Peyer's patch (tissue), 4 donors: ENCODE measurements around the gene ENPP1. TPM values are rescaled to one million over a fixed set of nuclear protein-coding genes. Genes with fewer than 3 reads are reported as not detected.

ENCODE experiments used
- DNase-seq, 3 donors: peaks; one replicate each; pipeline ENCODE4 v3.0.0-alpha.2; 2017 to 2019
- H3K27ac ChIP-seq, 4 donors: fragments of 200-600 bp; sonication (generic); one replicate each; pipeline ENCODE4 v1.5.1; 2016 to 2019
- H3K27me3 ChIP-seq, 2 donors: fragments of 200-600 bp; sonication (generic); one replicate each; pipeline ENCODE4 v1.5.1; 2019
- H3K36me3 ChIP-seq, 3 donors: fragments of 200-600 bp; sonication (generic); one replicate each; pipeline ENCODE4 v1.5.1; 2016 to 2019
- H3K4me1 ChIP-seq, 4 donors: fragments of 200-600 bp; sonication (generic); one replicate each; pipeline ENCODE4 v1.5.1; 2016 to 2019
- H3K4me3 ChIP-seq, 4 donors: fragments of 200-600 bp; sonication (generic); 1 replicate in 3 of 4; 2 replicates in 1 of 4; pipeline ENCODE4 v1.5.1; 2016 to 2019; ENCODE audit warnings: mild to moderate bottlenecking in 1 of 4
- H3K9me3 ChIP-seq, 4 donors: fragments of 200-600 bp; sonication (generic); one replicate each; pipeline ENCODE4 v1.5.1; 2016 to 2019; ENCODE audit warnings: mild to moderate bottlenecking in 1 of 4
- POLR2A ChIP-seq, 2 donors: fragments of 450-650 bp; IDR thresholded peaks; one replicate each; pipeline ENCODE4 v1.5.1; 2017; ENCODE audit warnings: antibody characterized with exemption in 2 of 2, mild to moderate bottlenecking in 2 of 2, moderate library complexity in 2 of 2
- total RNA-seq, 4 donors: library from RNA; depleted of rRNA; stranded (reverse); fragments of >200 nt; gene quantifications; one replicate each; pipeline ENCODE4 v1.1.0, GENCODE V29; 2016
- TF ChIP-seq, protein P1 (sequence below), 6 experiments: fragments of 450-650 bp in 4 of 6; fragments of 200-600 bp in 2 of 6; sonication (generic) in 1 of 6; IDR thresholded peaks; one replicate each; pipeline ENCODE4 v1.5.1; 2017 to 2019; ENCODE audit warnings: antibody characterized with exemption in 6 of 6, mild to moderate bottlenecking in 3 of 6, moderate library complexity in 1 of 6

ENPP1 gene
- total RNA-seq, 4 donors from 2014 or later: 1.7 to 9.4 (median 7.1) TPM

DNA sequence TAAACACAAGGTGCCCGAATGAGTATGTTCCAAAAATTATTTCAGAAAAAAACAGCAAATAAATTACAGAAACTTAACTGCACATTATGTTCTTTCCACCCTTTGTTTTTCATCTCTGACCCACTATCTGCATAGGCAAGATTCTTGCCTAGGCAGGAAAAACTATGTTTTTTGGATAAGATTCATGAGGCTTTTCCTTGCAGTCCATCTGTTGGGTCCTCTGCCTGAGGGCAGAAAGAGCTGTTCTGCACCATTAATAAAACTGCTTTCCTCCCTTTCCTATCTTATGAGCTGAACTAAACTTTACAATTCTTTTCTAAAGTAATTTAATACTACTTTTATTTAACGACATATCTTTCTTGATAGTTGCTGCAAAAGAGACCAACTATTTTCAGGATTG is 21.1 kb downstream of the ENPP1 start:
- TF ChIP-seq POLR2A (IDR thresholded peaks at IDR 0.05): no peak
- TF ChIP-seq, protein P1, sequence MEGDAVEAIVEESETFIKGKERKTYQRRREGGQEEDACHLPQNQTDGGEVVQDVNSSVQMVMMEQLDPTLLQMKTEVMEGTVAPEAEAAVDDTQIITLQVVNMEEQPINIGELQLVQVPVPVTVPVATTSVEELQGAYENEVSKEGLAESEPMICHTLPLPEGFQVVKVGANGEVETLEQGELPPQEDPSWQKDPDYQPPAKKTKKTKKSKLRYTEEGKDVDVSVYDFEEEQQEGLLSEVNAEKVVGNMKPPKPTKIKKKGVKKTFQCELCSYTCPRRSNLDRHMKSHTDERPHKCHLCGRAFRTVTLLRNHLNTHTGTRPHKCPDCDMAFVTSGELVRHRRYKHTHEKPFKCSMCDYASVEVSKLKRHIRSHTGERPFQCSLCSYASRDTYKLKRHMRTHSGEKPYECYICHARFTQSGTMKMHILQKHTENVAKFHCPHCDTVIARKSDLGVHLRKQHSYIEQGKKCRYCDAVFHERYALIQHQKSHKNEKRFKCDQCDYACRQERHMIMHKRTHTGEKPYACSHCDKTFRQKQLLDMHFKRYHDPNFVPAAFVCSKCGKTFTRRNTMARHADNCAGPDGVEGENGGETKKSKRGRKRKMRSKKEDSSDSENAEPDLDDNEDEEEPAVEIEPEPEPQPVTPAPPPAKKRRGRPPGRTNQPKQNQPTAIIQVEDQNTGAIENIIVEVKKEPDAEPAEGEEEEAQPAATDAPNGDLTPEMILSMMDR (IDR thresholded peaks at IDR 0.05): no peak
- Histone ChIP-seq H3K9me3 (no peaks in the 10 kb centered on the region), H3K4me1 (no peaks in the 10 kb centered on the region), H3K27me3 (no peaks in the 10 kb centered on the region), H3K4me3 (no peak overlapping the region), H3K27ac (no peak overlapping the region), H3K36me3 (no peaks in the 10 kb centered on the region)
- DNase-seq: no peak

DNA sequence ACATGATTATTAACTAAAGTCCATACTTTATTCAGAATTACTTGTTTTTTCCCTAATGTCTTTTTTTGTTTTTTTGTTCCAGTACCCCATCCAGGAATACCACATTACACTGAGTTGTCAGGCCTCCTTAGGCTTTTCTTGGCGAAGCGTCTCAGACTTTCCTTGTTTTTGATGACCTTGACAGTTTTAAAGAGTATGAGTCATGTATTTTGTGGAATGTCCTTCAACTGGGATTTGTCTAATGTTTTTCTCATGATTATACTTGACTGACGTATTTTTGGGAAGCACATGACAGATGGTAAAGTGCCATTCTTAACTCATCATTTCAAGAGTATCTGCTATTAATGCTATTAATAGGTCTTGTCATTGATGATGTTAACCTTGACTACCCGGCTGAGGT is 23.6 kb downstream of the ENPP1 start:
- TF ChIP-seq, protein P1 (IDR thresholded peaks at IDR 0.05): no peak
- TF ChIP-seq POLR2A (IDR thresholded peaks at IDR 0.05): no peak
- H3K27me3 ChIP-seq: no peaks in the 10 kb centered on the region
- H3K4me3 ChIP-seq: no peak overlapping the region
- H3K4me1 ChIP-seq: no peaks in the 10 kb centered on the region
- no peak overlapping the region for H3K27ac ChIP-seq
- H3K36me3 ChIP-seq: no peaks in the 10 kb centered on the region
- H3K9me3 ChIP-seq: no peaks in the 10 kb centered on the region
- no peak for DNase-seq

DNA sequence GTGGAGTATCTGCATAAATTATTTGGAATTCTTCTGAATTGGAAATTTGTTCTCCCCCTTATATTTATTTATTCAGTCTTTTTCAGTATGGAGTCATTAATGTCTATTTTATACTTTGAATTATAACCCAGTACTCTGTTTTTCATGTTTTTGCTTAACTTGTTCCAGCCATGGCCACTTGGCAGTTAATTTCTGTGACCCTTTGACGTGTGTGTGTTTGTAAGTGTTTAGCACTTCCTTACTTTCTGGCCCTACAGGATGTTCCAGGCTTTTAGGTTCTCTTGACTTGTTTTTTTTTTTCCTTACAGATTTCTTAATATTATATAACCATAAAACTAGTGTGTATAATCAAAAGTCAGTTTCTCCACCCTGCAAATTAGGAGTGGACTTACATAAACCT is 24.1 kb downstream of the ENPP1 start:
- no peak overlapping the region for H3K27ac ChIP-seq
- H3K36me3 ChIP-seq: no peaks in the 10 kb centered on the region
- no peak for DNase-seq
- H3K9me3 ChIP-seq: no peaks in the 10 kb centered on the region
- no peaks in the 10 kb centered on the region for H3K4me1 ChIP-seq
- H3K27me3 ChIP-seq: no peaks in the 10 kb centered on the region
- H3K4me3 ChIP-seq: no peak overlapping the region
- TF ChIP-seq, protein P1 (IDR thresholded peaks at IDR 0.05): no peak
- TF ChIP-seq POLR2A (IDR thresholded peaks at IDR 0.05): no peak

DNA sequence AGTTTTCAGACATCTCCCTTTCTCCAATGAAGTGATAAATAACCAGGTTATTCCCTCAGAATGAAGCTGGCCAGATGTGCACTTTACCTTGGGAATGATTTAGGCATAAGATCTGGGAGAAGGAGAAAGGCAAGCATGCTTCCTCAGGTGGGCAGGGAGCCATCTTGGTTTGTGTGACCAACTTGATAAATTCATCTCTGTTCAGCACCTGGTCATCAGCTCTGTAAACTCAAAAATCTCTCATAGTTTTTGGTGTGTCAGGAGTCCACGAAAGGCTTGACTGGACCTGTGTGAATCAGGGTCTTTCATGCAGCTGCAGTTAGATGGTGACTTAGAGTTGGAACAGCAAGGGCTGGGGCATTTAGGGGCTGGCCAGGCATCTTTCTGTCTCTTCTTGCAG is 24.5 kb downstream of the ENPP1 start:
- Histone ChIP-seq H3K27me3 (no peaks in the 10 kb centered on the region), H3K4me3 (no peak overlapping the region), H3K36me3 (no peaks in the 10 kb centered on the region), H3K27ac (no peak overlapping the region), H3K4me1 (no peaks in the 10 kb centered on the region), H3K9me3 (no peaks in the 10 kb centered on the region)
- no peak for DNase-seq
- TF ChIP-seq, protein P1 (IDR thresholded peaks at IDR 0.05): no peak
- TF ChIP-seq POLR2A (IDR thresholded peaks at IDR 0.05): no peak

DNA sequence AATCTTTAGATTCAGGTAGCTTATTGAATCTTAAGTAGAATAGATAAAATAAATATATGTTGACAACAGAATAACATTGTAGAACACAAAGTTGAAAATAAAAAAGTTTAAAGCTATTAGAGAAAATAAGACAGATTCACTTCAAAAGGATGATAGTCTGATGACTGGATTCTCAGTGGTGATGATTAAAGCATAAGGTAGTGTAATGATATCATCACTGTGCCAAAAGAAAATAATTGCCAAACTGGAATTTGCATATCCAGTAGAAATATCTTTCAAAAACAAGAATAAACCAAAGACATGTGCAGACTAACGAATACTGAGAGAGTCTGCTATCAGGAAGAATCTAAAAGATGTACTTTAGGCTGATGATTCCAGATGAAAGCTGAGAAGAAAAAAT is 30.2 kb downstream of the ENPP1 start:
- Histone ChIP-seq H3K27me3 (no peaks in the 10 kb centered on the region), H3K27ac (no peak overlapping the region), H3K9me3 (no peaks in the 10 kb centered on the region), H3K36me3 (no peaks in the 10 kb centered on the region), H3K4me3 (no peak overlapping the region), H3K4me1 (no peaks in the 10 kb centered on the region)
- DNase-seq: no peak
- TF ChIP-seq POLR2A (IDR thresholded peaks at IDR 0.05): no peak
- TF ChIP-seq, protein P1 (IDR thresholded peaks at IDR 0.05): no peak

DNA sequence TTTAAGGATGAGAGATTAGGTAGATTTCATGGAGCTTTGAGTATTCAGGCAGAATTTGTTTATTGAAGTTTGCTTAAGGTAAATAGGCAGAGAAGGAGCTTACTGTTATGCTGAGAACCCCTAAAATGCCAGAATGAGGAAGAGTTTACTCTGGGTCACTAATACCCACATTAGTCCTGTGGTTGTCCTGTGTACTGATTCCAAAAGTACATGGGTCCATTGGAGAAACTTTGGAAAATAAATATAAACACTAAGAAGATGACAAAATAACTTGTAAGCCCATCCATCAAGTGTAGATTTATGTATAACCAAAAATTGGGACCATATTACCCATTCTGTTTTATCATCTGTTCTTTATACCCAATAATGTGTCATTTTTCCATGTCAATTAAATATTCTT is 31.6 kb downstream of the ENPP1 start:
- Histone ChIP-seq H3K9me3 (no peaks in the 10 kb centered on the region), H3K36me3 (no peaks in the 10 kb centered on the region), H3K27me3 (no peaks in the 10 kb centered on the region), H3K4me1 (no peaks in the 10 kb centered on the region), H3K27ac (no peak overlapping the region), H3K4me3 (no peak overlapping the region)
- no peak for TF ChIP-seq POLR2A (IDR thresholded peaks at IDR 0.05)
- TF ChIP-seq, protein P1 (IDR thresholded peaks at IDR 0.05): no peak
- DNase-seq: no peak
